GM21576 (cell line): Measurements from ENCODE around the gene SRSF2.
"Not testable (repeated sequence)": the region's sequence is repeated elsewhere in the genome, so short reads cannot be mapped to it uniquely, and the experiment has no call there.

ENCODE experiments used
- ATAC-seq: cut with Tn5 transposase; IDR thresholded peaks from one replicate; pipeline ENCODE4 v1.9.1; 2021; ENCODE audit warnings: mild to moderate bottlenecking, moderate library complexity; ENCODE audit not compliant: unreplicated experiment

The SRSF2 gene

GRCh38 chr17:76722279-76722678 is 14.9 kb downstream of the SRSF2 start:
- no peak for ATAC-seq

- ATAC-seq, result no peak
Measured at GRCh38 chr17:76721463-76721862, 15.7 kb downstream of the SRSF2 start.

- ATAC-seq, result no peak
Measured at GRCh38 chr17:76720941-76721340, 16.2 kb downstream of the SRSF2 start.

GRCh38 chr17:76720211-76720610 is 16.9 kb downstream of the SRSF2 start:
- ATAC-seq, result no peak

GRCh38 chr17:76718516-76718915 is 18.6 kb downstream of the SRSF2 start:
- no peak for ATAC-seq

GRCh38 chr17:76716839-76717215 is 20.3 kb downstream of the SRSF2 start:
- no peak for ATAC-seq

DNA sequence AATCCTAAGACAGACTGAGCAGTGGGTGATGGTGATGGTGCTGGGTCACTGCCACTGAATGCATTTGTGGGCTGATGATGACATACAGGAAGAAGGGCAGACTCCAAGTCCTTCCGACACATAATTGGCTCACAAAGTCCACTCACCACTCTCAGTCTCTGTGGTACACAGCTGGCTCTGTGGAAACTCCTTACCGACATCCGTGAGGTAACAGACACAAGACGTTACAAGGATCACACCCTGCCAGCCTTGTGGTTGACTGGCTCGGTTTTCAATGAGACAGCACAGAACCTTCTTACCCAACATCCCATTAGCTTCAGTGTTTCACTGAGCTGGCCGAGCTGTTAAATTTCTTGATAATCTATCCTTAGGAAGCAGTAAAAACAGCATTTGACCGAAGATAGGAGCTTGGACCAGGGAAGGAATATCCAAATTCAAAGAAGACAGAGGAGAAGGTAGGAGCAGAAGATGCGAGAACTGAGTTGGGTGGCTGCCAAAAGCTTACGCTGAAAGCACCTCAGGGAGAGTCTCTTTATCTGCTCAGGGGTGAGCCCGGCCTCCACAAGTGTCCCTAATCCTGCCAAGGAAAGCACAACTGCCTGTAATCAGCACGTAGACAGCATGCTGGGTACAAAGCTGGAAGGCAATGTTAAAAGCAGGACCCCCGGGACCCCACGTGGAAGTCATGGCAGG is 20.8 kb downstream of the SRSF2 start:
- no peak for ATAC-seq

DNA sequence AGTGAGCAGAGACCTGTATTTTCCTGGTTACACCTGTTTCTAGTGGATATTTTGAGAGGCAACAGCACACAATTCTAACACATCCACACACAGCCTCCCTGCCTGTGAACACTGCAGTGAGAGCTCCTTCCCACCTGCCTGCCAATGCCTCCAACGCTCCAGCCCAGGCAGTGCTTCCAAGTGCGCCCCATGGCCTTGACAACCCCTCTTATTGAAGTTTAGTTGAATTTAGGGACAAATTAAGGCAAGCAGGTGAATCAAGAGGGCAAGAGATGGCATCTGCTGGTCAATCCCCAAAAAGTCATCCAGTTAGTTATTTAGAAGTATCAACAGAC is 21.7 kb downstream of the SRSF2 start:
- no peak for ATAC-seq

DNA sequence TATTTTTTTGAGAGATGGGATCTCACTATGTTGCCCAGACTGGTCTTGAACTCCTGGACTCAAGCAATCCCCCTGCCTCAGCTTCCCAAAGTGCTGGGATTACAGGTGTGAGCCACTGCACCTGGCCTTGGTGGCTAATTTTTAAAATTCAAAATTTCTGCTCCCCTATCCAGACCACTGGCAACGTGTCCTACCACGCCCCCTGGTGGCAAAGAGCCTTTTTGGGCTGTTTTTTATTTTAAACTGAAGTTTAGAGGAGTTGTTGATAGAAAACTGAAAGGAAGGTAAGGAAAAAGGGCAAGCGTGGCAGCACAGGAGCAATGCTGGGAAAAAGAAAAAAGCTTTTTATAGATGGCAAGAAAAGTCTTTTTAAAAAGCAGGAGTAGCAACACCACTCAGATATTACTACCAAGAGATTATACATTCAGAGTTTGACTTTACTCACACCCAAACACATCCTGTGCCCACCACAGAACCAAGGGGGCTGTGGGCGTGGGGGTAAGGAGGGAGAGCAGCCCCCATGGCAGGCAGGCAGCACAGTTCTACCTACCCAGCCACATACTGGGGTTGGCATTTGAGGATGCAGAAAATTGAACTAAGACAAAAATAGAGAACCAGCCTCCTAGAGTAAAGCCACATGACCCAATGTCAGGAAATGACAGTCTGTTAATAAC is 22.2 kb downstream of the SRSF2 start:
- no peak for ATAC-seq

DNA sequence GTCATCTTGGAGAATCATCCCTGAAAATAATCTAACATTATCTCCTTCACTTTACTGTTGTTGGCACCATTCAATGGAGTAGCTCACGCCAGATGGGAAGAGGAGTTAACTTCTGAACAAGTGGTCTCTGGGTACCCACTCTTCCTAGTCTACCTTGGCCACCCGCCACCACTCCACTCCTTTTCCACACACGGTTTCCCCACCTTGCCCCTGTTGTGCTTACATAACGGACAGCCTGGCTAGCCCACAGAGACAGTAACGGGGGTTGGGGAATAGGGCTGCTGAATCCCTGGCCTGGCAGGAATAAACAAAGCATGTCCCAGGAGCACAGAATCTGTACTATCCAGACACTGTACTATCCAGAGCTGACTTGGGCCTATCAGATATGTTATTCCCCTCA is 22.8 kb downstream of the SRSF2 start:
- no peak for ATAC-seq

GRCh38 chr17:76713765-76714164 is 23.4 kb downstream of the SRSF2 start:
- ATAC-seq, result no peak

DNA sequence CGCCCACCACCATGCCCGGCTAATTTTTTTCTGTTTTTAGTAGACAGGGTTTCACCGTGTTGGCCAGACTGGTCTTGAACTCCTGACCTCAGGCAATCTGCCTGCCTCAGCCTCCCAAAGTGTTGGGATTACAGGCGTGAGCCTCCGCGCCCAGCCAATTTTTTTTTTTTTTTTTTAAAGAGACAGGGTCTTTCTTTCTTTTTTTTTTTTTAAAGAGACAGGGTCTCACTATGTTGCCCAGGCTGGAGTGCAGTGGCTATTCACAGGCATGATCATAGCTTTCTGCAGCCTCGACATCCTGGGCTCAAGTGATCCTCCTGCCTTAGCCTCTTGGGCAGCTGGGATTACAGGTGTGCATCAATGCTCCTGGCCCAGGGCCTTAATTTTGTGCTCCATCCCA is 24.8 kb downstream of the SRSF2 start:
- not testable (repeated sequence) for ATAC-seq

- ATAC-seq, result no peak
Measured at GRCh38 chr17:76710863-76711611, 26.1 kb downstream of the SRSF2 start, which contains the start of gene MXRA7. Gene MXRA7, minus strand, starts transcription at chr17:76710965. Its CDS starts 19 bp downstream, at chr17:76710946.

GRCh38 chr17:76709951-76710862 is 26.9 kb downstream of the SRSF2 start:
- not testable (repeated sequence) for ATAC-seq

GRCh38 chr17:76709077-76709950 is 27.8 kb downstream of the SRSF2 start:
- ATAC-seq, result no peak

DNA sequence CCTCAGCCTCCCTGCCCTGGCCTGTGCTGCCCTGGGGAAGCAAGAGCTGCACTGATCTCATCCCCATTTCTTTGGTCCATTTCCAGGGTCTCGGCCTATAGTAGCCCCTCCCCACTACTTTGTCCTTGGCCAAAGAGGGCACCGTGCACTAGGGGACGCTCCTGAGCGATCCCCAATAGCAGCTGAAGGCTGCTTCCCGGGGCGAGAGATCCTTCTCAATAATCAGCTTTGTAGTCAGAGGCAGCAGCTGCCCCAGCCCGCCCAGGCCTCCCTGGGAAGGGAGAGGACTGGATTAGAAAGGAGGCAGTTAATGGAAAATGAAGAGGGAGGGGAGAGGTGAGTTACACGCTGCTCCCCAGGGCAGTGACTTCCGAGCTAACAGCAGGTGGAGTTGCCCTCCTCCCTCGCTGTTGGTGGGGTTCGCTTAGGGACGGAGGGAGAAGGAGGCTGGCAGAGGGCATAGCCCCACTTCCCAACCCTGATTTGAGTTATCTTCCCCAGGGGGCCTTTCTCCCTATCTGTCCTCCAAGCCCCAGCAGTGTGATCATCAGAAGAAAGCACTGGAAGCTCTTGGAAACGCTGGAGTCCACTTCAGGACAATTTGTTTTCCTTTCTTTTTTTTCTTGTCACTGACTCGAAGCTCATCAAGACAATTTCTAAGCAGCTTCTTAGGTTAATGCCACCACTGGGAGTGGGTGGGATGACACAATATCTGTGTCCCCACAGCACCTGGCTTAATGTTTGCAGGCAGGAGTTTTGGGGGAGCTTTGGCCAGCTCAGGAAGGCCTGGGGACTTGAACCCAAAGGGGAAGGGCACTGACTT is 28.9 kb downstream of the SRSF2 start:
- no peak for ATAC-seq

- ATAC-seq, result no peak
Measured at GRCh38 chr17:76706817-76707216, 30.3 kb downstream of the SRSF2 start.

GRCh38 chr17:76704805-76705204 is 32.3 kb downstream of the SRSF2 start:
- no peak for ATAC-seq
